NCI-H774 (cell line): ENCODE results near the gene HDAC4.

Experiments
- DNase-seq: peaks from one replicate; lab custom pipeline; 2025; lab: John Stamatoyannopoulos, UW

Gene HDAC4

GRCh38 chr2:239106314-239106908 lies 294.4 kb downstream of the HDAC4 start:
- DNase-seq = peak; percentile 17

DNA sequence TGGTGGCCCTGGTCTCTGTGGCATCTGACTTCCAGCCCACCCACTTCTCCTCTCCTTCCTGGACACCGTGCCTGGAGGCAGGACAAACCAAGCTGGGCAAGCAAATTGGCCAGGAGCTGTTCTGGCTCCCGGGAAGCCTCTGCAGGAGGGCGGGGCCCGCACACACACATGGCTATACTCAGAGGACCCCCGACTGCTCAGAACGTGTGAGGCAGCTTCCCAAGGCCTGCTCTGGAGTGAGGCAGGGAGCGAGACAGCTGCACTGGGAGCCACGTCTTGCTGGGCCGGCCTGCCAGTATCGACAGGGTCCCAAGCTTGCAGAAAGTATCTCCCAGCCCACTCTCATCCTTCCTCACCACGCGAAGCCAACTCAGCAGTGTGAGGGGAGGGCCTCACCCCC lies 295.6 kb downstream of the HDAC4 start:
- DNase-seq = no peak

- no peak for DNase-seq
Observed at GRCh38 chr2:239104800-239105199, 296.0 kb downstream of the HDAC4 start.

DNA sequence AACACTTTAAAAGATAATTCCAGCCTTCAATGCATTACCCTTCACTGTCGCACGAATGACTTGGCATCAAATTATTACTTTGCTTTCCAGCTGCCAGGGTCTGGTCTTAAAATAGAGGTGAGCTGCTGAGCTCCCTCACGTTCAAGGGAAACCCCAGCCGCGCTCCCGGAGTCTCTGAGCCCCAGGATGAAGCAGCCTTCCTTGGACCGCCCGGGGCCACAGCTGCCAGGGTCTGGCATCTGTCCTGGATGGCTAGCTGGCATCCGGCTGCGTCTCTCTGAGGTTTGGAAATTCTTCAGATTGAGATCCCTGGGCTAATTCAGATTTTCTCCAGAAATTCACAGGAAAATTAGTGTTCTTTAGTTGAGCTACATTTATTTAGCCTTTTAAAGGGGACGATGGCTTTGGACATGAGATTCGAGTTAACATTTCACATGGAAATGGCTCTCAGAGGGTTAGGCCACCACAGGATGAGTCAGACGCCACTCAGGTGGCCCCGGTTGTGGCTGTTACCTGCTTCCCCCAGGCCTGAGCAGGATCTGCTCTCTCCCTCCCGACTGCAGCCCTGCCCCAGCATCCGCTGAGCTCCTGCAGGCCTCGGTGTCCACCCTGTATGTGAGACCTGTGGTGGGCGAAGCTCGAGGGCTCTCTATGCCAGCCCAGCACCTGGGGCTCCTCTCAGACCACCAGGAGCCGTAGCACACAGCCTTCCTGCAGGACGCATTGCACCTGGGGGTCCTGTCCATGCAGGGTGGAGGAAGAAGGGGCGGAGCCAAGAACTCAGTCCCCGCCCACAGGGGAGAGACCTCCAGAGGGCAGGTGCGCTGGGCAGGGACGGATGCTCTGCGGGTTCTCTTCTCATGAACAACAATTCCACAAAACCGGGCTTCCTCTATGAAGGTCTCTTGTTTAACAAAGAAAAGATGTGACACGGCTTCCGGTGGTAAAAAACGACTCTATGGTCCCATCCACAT lies 297.4 kb downstream of the HDAC4 start:
- no peak for DNase-seq

DNA sequence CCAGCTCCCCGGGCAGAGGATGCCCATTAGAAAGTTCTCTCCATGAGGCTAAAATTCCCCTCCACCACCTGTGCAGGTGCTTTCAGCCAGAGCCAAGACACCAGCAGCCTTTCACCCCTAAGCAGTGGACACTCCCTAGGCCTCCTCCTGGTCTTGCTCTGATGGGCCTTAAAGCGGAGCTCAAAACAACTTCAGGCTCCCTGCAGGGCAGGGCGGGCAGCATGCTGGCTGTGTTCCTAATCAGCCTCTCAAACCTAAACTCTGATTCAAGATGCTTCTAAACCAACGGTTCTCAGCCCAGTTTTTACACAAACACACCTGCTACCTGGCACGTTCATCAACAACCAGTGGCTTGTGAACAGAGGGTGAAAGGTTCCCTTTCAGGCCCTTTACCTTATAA lies 298.6 kb downstream of the HDAC4 start:
- no peak for DNase-seq

- DNase-seq = no peak
Observed at GRCh38 chr2:239101807-239102206, 299.0 kb downstream of the HDAC4 start.

DNA sequence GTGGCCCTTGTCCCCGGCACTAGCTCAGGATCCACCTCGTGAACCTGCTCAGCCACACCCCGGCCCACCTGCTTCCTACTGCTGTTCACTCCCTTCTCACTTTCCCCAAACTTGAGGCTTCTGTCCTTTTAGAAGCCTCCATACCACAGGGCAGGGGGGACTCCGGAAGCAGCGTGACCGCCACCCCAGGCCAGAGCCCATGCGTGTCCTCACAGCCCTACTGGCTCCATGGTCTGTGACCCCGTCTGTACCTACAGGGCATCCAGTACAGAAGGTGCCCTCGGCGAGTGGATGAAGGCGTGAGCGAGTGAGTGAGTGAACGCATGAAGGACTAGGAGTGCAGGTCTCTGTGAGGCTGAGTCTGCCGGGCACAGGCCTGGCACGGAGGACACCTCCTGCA lies 299.7 kb downstream of the HDAC4 start:
- DNase-seq = no peak

GRCh38 chr2:239099474-239099873 lies 301.3 kb downstream of the HDAC4 start:
- DNase-seq = no peak

- no peak for DNase-seq
Observed at GRCh38 chr2:239098288-239098970, 302.4 kb downstream of the HDAC4 start.

DNA sequence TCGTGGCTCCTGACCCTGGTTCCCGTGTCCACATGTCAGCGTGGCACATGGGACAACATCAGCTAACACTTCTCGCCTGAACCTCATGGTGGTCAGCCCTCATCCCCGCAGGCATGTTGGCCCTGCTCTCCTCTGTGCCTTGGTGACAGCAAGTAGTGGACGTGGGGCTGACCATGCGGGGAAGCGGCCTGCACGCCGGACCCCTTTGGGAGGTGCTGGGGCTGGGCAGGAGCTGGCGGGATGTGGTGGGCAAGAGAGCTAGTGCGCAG lies 303.5 kb downstream of the HDAC4 start:
- DNase-seq = no peak

DNA sequence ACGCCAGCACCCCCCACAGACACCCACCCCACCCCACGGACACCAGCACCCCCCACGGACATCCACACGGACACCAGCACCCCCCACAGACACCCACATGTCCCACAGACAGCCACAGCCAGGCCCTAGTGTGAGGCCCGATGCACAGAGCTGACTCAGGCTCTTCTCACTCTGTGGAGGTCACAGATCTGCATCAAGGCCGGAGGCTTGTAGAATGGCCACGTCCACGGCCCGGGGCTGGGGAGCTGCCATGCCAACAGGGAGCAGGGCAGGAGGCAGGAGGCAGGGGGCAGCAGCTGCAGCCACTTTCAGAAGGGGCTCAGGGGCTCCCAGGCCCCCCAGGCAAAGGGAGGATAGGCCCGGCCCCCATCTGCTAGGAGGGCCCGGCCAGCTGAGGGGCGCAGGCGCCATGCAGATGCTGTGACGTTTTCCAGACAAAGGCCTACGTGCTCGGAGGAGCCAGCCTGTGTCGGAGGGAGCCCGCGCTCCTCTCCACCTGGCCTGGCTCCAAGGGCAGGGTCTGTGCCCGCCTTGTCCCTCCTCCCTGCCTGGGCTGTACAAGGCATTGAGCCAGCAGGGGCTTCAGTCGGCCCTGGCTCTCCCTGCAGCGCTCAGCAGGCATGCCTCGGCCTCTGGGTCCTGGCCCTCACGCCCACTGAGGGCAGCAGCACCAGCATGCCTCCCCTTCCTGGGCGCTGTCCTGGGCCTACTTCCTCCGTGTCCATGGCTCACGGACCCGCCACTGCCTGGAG lies 304.0 kb downstream of the HDAC4 start:
- DNase-seq = no peak

DNA sequence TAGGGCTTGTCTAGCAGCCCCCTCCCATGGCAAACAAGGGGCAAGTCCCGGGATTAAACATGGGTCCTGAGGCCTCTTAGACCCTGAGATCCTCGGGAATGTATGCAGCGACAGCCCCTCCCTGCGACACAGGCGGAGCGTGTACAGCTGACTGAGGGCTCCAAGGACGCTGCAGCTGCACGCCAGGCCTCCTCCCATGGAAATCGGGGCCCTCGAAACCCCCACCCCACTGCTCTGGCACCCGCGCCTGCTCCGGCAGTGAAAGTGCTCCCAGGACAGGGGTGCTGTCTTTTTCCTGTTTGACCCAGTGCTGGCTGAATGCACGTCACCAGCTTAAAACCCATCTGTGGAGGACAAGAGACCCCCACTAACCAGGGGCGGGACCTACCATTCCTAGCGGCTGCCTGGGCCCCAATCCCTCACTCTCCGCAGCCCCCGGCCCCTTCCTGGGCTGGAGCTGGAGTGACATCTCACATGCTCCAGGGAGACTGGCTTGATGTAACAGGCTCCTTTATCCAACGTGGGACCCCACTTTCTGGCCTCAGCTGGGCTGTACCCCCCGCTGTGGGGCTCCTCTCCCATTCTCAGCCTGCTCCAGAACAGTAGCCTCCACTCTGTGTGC lies 305.2 kb downstream of the HDAC4 start:
- DNase-seq = no peak

GRCh38 chr2:239094867-239095266 lies 306.0 kb downstream of the HDAC4 start:
- no peak for DNase-seq

DNA sequence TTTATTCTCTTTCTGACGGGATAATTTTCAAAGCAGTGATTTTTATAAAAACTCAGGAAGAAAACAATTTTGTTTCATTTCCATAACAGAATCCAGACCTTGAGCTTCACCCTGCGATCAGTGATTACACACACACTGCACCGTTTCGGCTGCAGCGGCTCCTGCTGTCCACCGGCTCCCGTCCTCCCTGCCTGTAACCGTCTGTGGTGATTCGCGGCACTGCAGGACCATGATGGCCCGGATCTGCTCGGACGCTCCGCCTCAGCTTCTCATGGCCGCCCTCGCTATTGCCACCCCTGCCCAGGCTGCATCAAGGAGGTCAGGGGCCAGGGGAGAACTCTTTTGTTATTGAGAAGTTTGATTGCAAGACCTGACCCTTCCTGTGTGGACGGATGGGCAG lies 306.9 kb downstream of the HDAC4 start:
- no peak for DNase-seq

- no peak for DNase-seq
Observed at GRCh38 chr2:239093542-239093941, 307.3 kb downstream of the HDAC4 start.

DNA sequence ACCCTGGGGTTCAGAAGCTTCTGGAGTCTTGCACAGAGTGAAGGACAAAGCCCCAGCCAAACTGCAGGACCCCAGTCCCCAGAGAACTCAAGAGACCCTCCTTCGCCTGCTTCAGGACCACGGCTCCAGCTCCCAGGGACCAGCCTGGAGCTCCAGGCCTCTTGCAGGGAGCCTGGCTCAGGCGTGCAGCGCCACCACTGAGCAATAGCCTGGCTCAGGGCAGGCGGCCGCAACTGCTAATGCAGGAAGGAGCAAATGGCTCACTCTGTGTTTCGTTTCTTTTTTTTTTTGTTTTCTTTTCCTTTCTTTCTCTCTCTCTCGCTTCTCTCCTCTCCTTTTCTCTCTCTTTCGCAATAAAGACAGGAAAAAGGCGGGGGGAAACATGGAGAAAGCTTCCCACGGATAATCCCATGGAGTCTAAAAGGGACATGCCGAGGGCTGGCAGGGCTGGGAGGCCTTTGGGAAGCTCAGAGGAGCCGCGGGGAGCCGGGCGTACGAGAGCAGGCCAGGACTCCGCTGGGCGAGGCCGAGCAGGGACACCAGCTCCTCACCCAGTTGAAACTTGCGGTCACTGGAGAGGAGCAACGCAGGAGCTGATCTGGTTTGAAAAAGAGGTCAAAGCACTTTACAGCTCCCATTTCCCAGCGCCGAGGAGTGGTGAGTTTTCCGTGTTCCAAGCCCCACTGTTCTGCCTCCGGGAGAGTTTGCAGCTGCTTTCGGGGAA lies 308.1 kb downstream of the HDAC4 start:
- DNase-seq = no peak

DNA sequence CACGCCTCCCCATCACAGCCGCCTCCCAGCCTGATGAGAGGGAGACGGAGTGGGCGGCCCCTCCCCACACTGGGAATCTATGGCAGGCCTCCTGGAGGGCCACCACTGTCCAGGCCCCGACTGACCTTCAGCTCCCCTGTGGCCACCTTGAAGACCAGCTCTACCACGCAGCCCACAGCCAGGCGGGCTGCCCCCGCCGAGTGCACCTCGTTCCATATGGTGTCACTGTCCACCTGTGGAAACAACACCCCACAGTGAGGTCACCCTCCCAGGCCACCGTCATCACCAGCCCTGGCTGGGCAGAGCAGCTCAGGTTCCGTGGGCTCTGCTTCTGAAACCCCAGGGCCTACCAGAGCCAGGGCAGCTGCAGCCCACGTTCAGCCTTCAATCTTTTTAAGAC lies 310.9 kb downstream of the HDAC4 start:
- no peak for DNase-seq

DNA sequence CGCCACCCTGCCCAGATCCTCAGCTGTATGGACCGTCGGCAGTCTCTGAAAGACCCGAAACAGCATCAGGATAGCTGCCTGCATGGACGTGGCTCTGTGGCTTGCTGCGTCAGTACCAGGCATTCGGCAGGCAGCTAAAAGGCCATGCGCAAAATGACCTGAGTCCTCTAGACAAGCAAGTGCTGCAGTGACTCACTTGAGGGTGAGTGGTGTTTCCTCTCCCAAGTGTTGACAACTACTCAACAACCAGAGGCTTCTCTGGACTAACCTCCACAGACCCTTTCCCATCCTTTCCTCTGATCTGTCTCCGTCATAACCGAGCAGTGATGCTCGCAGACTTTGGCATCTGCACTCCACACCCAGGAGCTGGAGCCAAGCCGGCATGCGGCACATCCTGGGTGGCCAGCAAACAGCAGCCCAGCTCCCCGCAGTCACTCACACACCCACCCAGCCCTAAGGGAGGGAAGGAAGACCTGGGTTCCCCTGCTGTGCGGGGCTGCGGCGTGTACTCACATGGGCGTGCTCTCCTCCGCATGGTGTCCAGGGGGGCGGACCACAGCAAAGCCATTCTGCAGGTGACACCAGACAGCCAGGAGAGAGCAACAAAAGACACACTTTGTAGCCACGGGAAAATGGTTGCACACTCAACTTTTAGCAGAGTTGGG lies 313.6 kb downstream of the HDAC4 start:
- DNase-seq = no peak

- DNase-seq = no peak
Observed at GRCh38 chr2:239086325-239087020, 314.3 kb downstream of the HDAC4 start.
